Dermis microvascular lymphatic vessel endothelial cell (primary cell): ENCODE results near the gene HIBADH. TPM values are rescaled to one million over a fixed set of nuclear protein-coding genes. Genes with fewer than 3 reads are reported as not detected.
"Not testable (repeated sequence)": the region's sequence is repeated elsewhere in the genome, so short reads cannot be mapped to it uniquely, and the experiment has no call there.

Experiments
- DNase-seq, 2 donors: peaks; one replicate each; pipeline versions ENCODE4 v3.0.0 to v3.0.0-alpha.2; 2010; ENCODE audit warnings: low read depth in 2 of 2
- total RNA-seq: library from RNA; depleted of rRNA; stranded (reverse); fragments of >200 nt; gene quantifications from 2 replicates; pipeline ENCODE4 v1.2.1, GENCODE V29; 2014

The HIBADH gene
- total RNA-seq, 1 donor from 2014 or later = 23.5 TPM

- no peak for DNase-seq
Observed at GRCh38 chr7:27551803-27552400, 110.8 kb downstream of the HIBADH start.

GRCh38 chr7:27549606-27550005 lies 113.1 kb downstream of the HIBADH start:
- no peak for DNase-seq

GRCh38 chr7:27548304-27548703 lies 114.4 kb downstream of the HIBADH start:
- DNase-seq = no peak

GRCh38 chr7:27547401-27547800 lies 115.3 kb downstream of the HIBADH start:
- no peak for DNase-seq

- no peak for DNase-seq
Observed at GRCh38 chr7:27546610-27547009, 116.1 kb downstream of the HIBADH start.

- DNase-seq = no peak
Observed at GRCh38 chr7:27535795-27536194, 126.9 kb downstream of the HIBADH start.

- no peak for DNase-seq
Observed at GRCh38 chr7:27533652-27534081, 129.0 kb downstream of the HIBADH start.

- DNase-seq = no peak
Observed at GRCh38 chr7:27532314-27532713, 130.4 kb downstream of the HIBADH start.

GRCh38 chr7:27527348-27527714 lies 135.4 kb downstream of the HIBADH start:
- DNase-seq = no peak

GRCh38 chr7:27526611-27527347 lies 135.9 kb downstream of the HIBADH start:
- no peak for DNase-seq

- no peak for DNase-seq
Observed at GRCh38 chr7:27526131-27526530, 136.6 kb downstream of the HIBADH start.

- no peak for DNase-seq
Observed at GRCh38 chr7:27523321-27523720, 139.4 kb downstream of the HIBADH start.

- no peak for DNase-seq
Observed at GRCh38 chr7:27522566-27522965, 140.1 kb downstream of the HIBADH start.

GRCh38 chr7:27520815-27521790 lies 141.6 kb downstream of the HIBADH start:
- no peak for DNase-seq

- DNase-seq = no peak
Observed at GRCh38 chr7:27519793-27520469, 142.8 kb downstream of the HIBADH start.

- no peak for DNase-seq
Observed at GRCh38 chr7:27518561-27519350, 143.9 kb downstream of the HIBADH start.

GRCh38 chr7:27516421-27516820 lies 146.3 kb downstream of the HIBADH start:
- no peak for DNase-seq

GRCh38 chr7:27515933-27516332 lies 146.8 kb downstream of the HIBADH start:
- DNase-seq = no peak

- DNase-seq = no peak
Observed at GRCh38 chr7:27514861-27515260, 147.8 kb downstream of the HIBADH start.

GRCh38 chr7:27513885-27514284 lies 148.8 kb downstream of the HIBADH start:
- no peak for DNase-seq

GRCh38 chr7:27511370-27511769 lies 151.3 kb downstream of the HIBADH start:
- DNase-seq = not testable (repeated sequence)
